Naive thymus-derived CD8-positive, alpha-beta T cell (primary cell): ENCODE measurements around the gene CHAC2. TPM values are rescaled to one million over a fixed set of nuclear protein-coding genes. Genes with fewer than 3 reads are reported as not detected.
"Not testable (repeated sequence)": the region's sequence is repeated elsewhere in the genome, so short reads cannot be mapped to it uniquely, and the experiment has no call there.

ENCODE experiments used
- ATAC-seq, 2 donors: fragments of 150-1000 bp; cut with Tn5 transposase in 1 of 2; sonication (Bioruptor Pico), chemical (Tn5 transposase) in 1 of 2; 1 replicate in 1 of 2; 2 replicates in 1 of 2; pipeline ENCODE4 v1.10.0; 2021; ENCODE audit warnings: mild to moderate bottlenecking in 2 of 2, moderate library complexity in 2 of 2
- POLR2A ChIA-PET: fragments of 350-600 bp; sonication (Branson Sonifier 250); formaldehyde crosslinking; loops from one replicate; lab custom pipeline; 2021; ENCODE audit warnings: antibody characterized with exemption; lab: Charles Lee
- DNase-seq, 10 donors: peaks; one replicate each; pipeline versions ENCODE4 v3.0.0 to v3.0.0-alpha.2; 2020 to 2022
- H3K27ac Mint-ChIP-seq, 10 donors: one replicate each; pipeline ENCODE4 v1.8.0; 2020 to 2022; ENCODE audit warnings: mild to moderate bottlenecking in 10 of 10, mixed read lengths in 10 of 10, moderate library complexity in 4 of 10, inconsistent platforms in 1 of 10
- H3K27me3 Mint-ChIP-seq, 5 donors: one replicate each; pipeline ENCODE4 v1.8.0; 2021 to 2022; ENCODE audit warnings: mixed read lengths in 5 of 5
- H3K36me3 Mint-ChIP-seq, 3 donors: one replicate each; pipeline ENCODE4 v1.8.0; 2020 to 2022; ENCODE audit warnings: mixed read lengths in 3 of 3, mild to moderate bottlenecking in 2 of 3, inconsistent platforms in 1 of 3
- H3K4me1 Mint-ChIP-seq, 4 donors: one replicate each; pipeline ENCODE4 v1.8.0; 2021 to 2022; ENCODE audit warnings: mixed read lengths in 4 of 4
- H3K4me3 Mint-ChIP-seq, 10 donors: one replicate each; pipeline ENCODE4 v1.8.0; 2020 to 2022; ENCODE audit warnings: mild to moderate bottlenecking in 10 of 10, mixed read lengths in 10 of 10, moderate library complexity in 6 of 10, inconsistent platforms in 1 of 10
- H3K9me3 Mint-ChIP-seq, 9 donors: one replicate each; pipeline ENCODE4 v1.8.0; 2020 to 2022; ENCODE audit warnings: mixed read lengths in 9 of 9, mild to moderate bottlenecking in 3 of 9, inconsistent platforms in 1 of 9, moderate library complexity in 1 of 9
- polyA plus RNA-seq, 3 donors: library from polyadenylated mRNA; unstranded; fragments of 300-500 nt; fragmentation: Illumina TruSeq; gene quantifications; one replicate each; pipeline ENCODE4 v1.2.3, GENCODE V29; 2021
- total RNA-seq, 8 experiments: library from RNA in 2 of 8; stranded (reverse) in 2 of 8; gene quantifications; one replicate each; pipeline ENCODE4 v1.2.3 and lab custom pipeline; 2021 to 2026

CHAC2 gene
- 1 to 10 TPM; 1.5 to 2.3 TPM for total RNA-seq
- polyA plus RNA-seq, result 1 to 10 TPM; 4.0 to 5.4 (median 4.1) TPM
- 1.4 to 21.0 (median 3.9) reads per million in 6 experiments for total RNA-seq (lab: John Stamatoyannopoulos, UW)

DNA sequence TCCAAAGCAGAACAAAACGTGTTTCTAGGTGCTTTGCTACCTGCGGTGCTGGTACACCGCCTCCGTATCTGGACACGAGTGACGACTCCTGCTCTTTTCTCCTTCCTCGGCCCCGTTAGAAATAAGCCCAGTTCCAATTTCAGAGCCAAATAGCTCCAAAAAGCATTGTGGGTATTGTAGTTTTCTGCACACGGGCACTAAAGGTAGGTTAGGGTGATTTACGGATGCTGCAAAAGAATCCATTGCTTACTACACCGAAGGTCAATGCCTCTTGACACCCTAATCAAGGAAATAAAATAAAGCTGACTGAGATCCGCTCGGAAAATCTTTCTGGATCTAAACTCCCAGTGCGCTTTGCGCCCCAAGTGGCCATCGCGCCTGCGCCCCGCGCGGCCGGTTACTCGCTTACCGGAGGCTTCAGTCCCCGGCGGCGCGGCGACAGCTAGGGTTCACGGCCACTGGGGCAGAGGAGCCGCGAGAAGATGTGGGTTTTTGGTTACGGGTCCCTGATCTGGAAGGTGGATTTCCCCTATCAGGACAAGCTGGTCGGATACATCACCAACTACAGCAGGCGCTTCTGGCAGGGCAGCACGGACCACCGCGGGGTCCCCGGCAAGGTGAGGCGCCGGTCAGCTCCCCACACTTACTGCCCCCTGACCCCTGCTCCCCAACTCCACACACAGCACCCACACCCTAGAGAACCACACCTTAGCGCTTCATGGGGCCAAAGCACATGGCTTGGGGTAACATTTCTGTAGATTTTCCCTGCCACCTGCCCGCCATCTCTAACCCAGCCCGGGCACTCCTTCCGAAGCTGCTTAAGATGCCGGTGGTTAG, at the start of gene CHAC2:
TSS of gene CHAC2 (plus strand) at position 400 of the 837 bp plus-strand sequence. CDS start at position 483, 83 bp downstream.
- peak; percentile 89 to 94 for ATAC-seq
- Mint-ChIP-seq H3K9me3 (no peaks in the 10 kb centered on the region), H3K27me3 (no peaks in the 10 kb centered on the region), H3K4me3 (peak within 1 kb of the TSS; percentile 90 to 98 (median 94)), H3K27ac (peak within 1 kb of the TSS; percentile 90 to 98 (median 94)), H3K36me3 (peaks cover 0 to 28% (median 9%) of the 10 kb centered on the region in 3 donors), H3K4me1 (peaks cover 10 to 43% (median 38%) of the 10 kb centered on the region in 4 donors)
- DNase-seq, result peak; percentile 73 to 90 (median 81)
- POLR2A ChIA-PET, result interaction anchor here (0.6 to 2.3 kb wide), 12 partner anchors 10 to 1851 kb away, joined by 3 to 34 read pairs (median 3); partner anchors contain the start of genes ASB3, ERLEC1 and RTN4

DNA sequence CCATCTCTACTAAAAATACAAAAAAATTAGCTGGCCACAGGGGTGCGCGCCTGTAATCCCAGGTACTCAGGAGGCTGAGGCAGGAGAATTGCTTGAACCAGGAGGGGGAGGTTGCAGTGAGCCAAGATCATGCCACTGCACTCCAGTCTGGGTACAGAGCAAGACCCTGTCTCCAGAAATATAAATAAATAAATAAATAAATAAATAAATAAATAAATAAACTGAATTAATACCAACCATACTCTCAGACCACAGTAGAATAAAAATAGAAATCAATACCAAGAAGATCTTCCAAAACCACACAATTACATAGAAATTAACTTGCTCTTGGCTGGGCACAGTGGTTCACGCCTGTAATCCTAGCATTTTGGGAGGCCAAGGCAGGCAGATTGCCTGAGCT, 46.7 kb upstream of the CHAC2 start:
- not testable (repeated sequence) for H3K27me3 Mint-ChIP-seq, H3K27ac Mint-ChIP-seq, ATAC-seq, DNase-seq, H3K4me3 Mint-ChIP-seq
- Mint-ChIP-seq H3K9me3 (peaks cover 0 to 16% (median 4%) of the 10 kb centered on the region in 9 donors), H3K4me1 (peaks cover 16 to 61% (median 20%) of the 10 kb centered on the region in 4 donors), H3K36me3 (peaks cover 28 to 87% (median 60%) of the 10 kb centered on the region in 3 donors)
- POLR2A ChIA-PET, result interaction anchor here (0.6 kb wide), 1 partner anchor 11 kb away, joined by 3 read pairs; no protein-coding TSS in a partner anchor

DNA sequence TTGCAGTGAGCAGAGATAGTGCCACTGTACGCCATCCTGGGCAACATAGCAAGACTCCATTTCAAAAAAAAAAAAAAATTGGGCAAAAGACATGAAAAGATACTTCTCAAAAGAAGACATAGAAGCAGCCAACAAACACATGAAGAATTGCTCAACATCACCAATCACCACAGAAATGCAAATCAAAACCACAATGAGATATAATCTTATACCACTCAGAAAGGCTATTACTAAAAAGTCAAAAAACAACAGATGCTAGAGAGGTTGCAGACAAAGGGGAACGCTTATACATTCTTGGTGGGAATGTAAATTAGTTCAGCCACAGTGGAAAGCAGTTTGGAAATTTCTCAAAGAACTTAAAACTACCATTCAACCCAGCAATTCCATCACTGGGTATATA, 43.1 kb upstream of the CHAC2 start:
- Mint-ChIP-seq H3K27me3 (no peaks in the 10 kb centered on the region), H3K27ac (peak overlapping the region in 2 of 10 donors; percentile 1 to 38), H3K36me3 (peaks cover 16 to 83% (median 44%) of the 10 kb centered on the region in 3 donors), H3K4me3 (no peak overlapping the region), H3K4me1 (peaks cover 11 to 39% (median 19%) of the 10 kb centered on the region in 4 donors), H3K9me3 (peaks cover 0 to 10% (median 0%) of the 10 kb centered on the region in 9 donors)
- ATAC-seq, result no peak
- no peak for DNase-seq
- POLR2A ChIA-PET, result no interaction called here

DNA sequence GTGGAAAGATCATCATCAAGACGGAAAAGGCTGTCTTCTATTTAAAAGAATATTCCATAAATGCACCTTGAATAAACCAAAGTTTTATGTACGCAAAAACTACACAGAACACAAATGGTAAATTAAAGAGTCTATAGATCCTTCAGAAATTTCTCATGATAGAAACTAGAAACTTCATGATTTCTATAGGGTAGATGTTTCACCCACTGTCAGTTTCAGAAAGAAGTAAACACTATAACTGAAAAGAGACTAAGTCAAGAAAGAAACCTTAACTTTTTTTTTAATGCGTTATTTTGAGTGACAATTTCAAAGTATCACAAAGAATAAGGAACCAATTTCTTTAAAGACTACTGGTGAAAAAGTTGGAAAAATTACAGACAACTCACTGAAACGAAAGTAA, 41.9 kb upstream of the CHAC2 start:
- POLR2A ChIA-PET, result no interaction called here
- Mint-ChIP-seq H3K36me3 (peaks cover 14 to 83% (median 42%) of the 10 kb centered on the region in 3 donors), H3K9me3 (peaks cover 0 to 2% (median 0%) of the 10 kb centered on the region in 9 donors), H3K27ac (peak overlapping the region in 2 of 10 donors; percentile 39 to 71), H3K27me3 (no peaks in the 10 kb centered on the region), H3K4me3 (no peak overlapping the region), H3K4me1 (peaks cover 6 to 28% (median 19%) of the 10 kb centered on the region in 4 donors)
- ATAC-seq (no peak), DNase-seq (no peak)

DNA sequence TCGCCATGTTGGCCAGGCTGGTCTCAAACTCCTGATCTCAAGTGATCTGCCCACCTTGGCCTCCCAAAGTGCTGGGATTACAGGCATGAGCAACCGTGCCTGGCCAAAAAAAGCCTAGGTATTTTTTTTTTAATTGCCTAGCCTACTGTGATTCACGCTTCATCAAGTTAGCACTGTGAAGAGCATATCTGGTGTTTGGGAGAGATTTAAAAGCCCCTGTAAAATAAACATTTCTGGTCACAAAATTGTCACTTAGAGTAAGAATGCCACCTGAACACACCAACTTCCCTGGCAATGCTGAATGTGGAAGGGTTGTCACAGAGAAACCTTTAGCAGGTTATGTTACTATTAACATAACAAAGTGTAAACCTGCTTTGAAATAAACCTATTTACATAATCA, 39.7 kb upstream of the CHAC2 start:
- Mint-ChIP-seq H3K4me1 (peaks cover 3 to 15% (median 9%) of the 10 kb centered on the region in 4 donors), H3K27ac (peak overlapping the region in 1 of 10 donors; percentile 15), H3K36me3 (peaks cover 14 to 68% (median 36%) of the 10 kb centered on the region in 3 donors), H3K27me3 (no peaks in the 10 kb centered on the region), H3K9me3 (peaks cover 0 to 2% (median 0%) of the 10 kb centered on the region in 9 donors), H3K4me3 (no peak overlapping the region)
- POLR2A ChIA-PET, result interaction anchor here (1.3 kb wide), 1 partner anchor 40 kb away, joined by 3 read pairs; the partner anchor contains the start of gene CHAC2
- no peak for DNase-seq
- ATAC-seq, result no peak

DNA sequence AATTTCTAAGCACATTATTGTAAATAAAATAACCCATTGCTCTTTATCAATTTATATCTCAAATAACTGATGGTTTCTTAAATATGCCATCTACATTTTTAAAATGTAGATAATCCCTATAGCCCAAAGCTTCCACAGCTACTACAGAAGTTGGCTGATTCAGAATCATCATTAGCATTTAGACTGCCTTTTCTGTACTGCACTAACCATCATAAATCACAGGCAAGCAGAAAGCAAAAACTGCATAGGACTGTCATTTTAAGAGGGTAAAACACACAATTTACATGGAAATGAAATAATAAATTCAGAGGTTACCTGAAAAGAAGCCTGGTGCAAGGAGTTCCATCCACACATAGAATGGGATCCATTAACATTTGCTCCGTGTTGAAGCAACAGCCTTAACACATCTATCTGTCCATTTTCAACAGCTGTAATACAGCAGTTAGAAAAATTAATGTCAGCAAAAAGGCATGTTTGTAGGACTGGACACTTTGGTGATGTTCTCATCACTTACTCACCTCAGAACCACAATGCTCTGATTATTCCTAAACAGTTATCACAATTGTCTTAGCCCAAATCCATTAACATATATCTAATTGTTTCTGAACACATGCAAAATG, 38.4 kb upstream of the CHAC2 start:
- no peak overlapping the region for H3K4me3 Mint-ChIP-seq
- ATAC-seq (no peak), DNase-seq (no peak)
- no peaks in the 10 kb centered on the region for H3K27me3 Mint-ChIP-seq
- POLR2A ChIA-PET, result no interaction called here
- peaks cover 3 to 12% (median 5%) of the 10 kb centered on the region in 4 donors for H3K4me1 Mint-ChIP-seq
- H3K9me3 Mint-ChIP-seq, result peaks cover 0 to 2% (median 0%) of the 10 kb centered on the region in 9 donors
- no peak overlapping the region for H3K27ac Mint-ChIP-seq
- H3K36me3 Mint-ChIP-seq, result peaks cover 14 to 66% (median 36%) of the 10 kb centered on the region in 3 donors

DNA sequence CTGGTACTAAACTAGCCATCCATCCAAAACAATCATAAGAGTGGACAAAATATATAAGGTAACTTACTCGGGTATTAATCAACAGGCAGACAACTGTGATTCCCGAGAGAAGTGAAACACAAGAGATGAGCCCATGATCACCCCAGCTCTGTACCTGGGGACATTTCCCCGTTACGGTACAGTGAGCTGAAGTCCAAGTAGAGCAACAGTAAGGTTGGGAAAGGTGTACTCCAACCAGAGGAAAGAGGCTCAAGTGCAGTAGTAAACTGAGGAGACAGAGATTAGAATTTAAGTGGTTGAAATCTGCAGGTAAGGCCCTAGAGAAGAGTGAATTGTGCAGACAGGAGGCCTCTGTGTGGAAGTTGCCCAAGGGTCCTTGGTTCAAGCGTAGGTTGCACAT, 30.5 kb upstream of the CHAC2 start:
- POLR2A ChIA-PET, result no interaction called here
- DNase-seq, result no peak
- no peak overlapping the region for H3K27ac Mint-ChIP-seq
- peaks cover 6 to 45% (median 30%) of the 10 kb centered on the region in 3 donors for H3K36me3 Mint-ChIP-seq
- H3K4me3 Mint-ChIP-seq, result no peak overlapping the region
- peaks cover 7 to 33% (median 12%) of the 10 kb centered on the region in 4 donors for H3K4me1 Mint-ChIP-seq
- H3K9me3 Mint-ChIP-seq, result no peaks in the 10 kb centered on the region
- no peak for ATAC-seq
- no peaks in the 10 kb centered on the region for H3K27me3 Mint-ChIP-seq

DNA sequence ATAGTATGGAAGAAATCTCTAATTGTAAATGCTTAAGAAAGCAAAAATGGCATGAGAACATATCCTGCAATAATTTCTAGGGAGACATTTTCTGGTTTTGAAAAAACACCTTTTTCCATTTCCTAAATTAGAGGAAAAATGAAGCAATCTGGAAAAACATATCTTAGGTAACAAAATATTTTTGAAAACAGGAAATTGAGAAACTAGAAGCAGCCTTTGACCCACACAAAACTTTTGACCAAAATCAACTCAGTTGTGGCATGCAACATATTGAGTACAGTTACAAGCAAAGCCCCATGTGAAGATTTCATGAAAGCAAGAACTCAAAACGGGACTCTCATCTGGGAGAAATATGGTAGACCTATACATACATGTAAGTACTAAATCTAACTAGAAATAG, 28.6 kb upstream of the CHAC2 start:
- peaks cover 9 to 56% (median 35%) of the 10 kb centered on the region in 3 donors for H3K36me3 Mint-ChIP-seq
- no peaks in the 10 kb centered on the region for H3K9me3 Mint-ChIP-seq
- POLR2A ChIA-PET, result no interaction called here
- no peaks in the 10 kb centered on the region for H3K27me3 Mint-ChIP-seq
- H3K27ac Mint-ChIP-seq, result no peak overlapping the region
- H3K4me1 Mint-ChIP-seq, result peaks cover 13 to 39% (median 17%) of the 10 kb centered on the region in 4 donors
- no peak for ATAC-seq
- no peak for DNase-seq
- no peak overlapping the region for H3K4me3 Mint-ChIP-seq

DNA sequence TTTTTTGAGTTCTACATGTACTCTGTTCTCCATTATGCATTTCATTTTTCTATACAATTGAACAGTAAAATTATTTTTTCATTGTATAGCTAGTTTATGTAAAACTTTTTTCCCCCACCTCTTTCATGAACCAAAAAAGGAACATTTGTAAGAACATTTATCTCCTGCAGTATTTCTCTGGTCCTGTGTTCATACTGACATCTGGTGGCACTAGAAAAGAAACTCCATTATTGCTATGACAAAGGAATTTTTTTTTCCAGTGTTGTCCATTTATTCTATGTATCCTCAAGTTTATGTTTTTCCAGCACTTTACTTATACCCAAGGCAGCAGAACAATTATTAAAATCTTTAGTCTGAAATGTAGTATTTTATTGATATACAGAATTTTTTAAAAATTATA, 27.4 kb upstream of the CHAC2 start:
- no peak overlapping the region for H3K4me3 Mint-ChIP-seq
- peaks cover 8 to 48% (median 29%) of the 10 kb centered on the region in 3 donors for H3K36me3 Mint-ChIP-seq
- POLR2A ChIA-PET, result no interaction called here
- DNase-seq (peak in 1 of 10 donors; percentile 0), ATAC-seq (no peak)
- H3K4me1 Mint-ChIP-seq, result peaks cover 13 to 33% (median 15%) of the 10 kb centered on the region in 4 donors
- peak overlapping the region in 1 of 10 donors; percentile 24 for H3K27ac Mint-ChIP-seq
- no peaks in the 10 kb centered on the region for H3K27me3 Mint-ChIP-seq
- H3K9me3 Mint-ChIP-seq, result no peaks in the 10 kb centered on the region

DNA sequence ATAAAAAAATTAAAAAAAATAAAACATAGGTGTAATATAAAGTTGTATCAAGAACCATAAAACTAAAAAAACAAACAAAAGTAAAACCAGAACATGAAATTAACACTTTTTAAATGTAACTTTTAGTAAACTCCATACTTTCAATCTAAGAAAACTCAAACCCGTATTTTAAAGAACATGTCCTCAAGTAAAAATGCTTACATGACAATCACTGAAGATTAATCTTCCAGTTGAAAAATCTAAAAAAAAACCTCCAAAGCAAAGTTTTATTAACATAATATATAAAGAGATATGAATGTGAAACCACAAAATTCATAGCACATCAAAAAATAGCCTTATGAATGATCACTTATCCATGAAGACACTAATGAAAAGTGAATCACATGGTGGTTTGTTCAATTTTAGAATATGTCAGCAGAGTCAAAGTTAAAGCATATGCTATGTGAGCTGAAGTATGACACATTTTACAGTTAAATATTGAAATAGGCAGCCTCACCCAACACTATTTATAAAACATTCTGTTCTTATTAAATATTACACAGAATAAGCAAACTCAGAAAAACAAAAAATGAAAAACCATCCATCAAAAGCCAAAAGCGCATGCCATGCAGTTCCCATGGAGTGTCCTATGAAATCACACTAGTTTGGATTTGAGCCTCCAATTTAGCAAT, 23.1 kb upstream of the CHAC2 start:
- Mint-ChIP-seq H3K27ac (no peak overlapping the region), H3K4me1 (peaks cover 7 to 28% (median 11%) of the 10 kb centered on the region in 4 donors), H3K4me3 (no peak overlapping the region), H3K9me3 (no peaks in the 10 kb centered on the region), H3K27me3 (no peaks in the 10 kb centered on the region), H3K36me3 (peaks cover 10 to 72% (median 33%) of the 10 kb centered on the region in 3 donors)
- POLR2A ChIA-PET, result no interaction called here
- ATAC-seq (no peak), DNase-seq (no peak)

DNA sequence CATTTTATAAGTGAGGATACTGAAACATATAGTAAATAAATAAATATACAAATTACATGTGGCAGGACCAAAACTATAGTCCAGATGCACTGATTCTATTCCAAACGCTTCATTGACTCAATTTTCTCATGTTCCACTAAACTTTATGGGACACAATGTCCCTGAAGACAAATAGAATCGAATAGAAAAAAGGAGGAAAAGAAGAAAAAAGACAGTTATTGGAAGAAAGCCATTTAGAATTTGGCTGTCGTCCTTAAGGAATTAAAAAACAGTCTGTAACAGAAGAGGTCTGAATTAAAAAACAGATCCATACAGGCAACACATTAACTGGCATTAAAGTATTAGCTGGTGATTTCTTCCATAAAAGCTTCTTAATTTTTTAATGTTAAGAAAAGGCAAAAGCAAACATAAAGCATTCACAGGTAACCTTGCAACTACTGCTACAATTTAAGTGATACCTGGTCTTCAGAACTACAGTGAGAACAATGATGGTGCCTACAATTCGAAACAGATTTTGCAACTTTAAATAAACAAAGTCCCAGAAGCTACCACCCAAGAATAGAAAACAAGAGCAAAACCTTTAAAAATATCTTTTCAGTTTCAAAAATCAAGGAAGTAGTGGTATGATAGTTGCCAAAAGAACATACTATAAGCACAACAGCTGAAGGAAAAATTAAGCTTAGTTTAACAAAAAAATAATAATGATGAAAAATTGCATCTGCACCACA, 17.4 kb upstream of the CHAC2 start:
- Mint-ChIP-seq H3K27me3 (no peaks in the 10 kb centered on the region), H3K4me3 (no peak overlapping the region), H3K9me3 (no peaks in the 10 kb centered on the region), H3K4me1 (peaks cover 2 to 12% (median 4%) of the 10 kb centered on the region in 4 donors), H3K27ac (no peak overlapping the region), H3K36me3 (peaks cover 8 to 59% (median 24%) of the 10 kb centered on the region in 3 donors)
- ATAC-seq (no peak), DNase-seq (no peak)
- POLR2A ChIA-PET, result no interaction called here
